Measurements from ENCODE around the gene ACOX3. TPM values are rescaled to one million over a fixed set of nuclear protein-coding genes. Genes with fewer than 3 reads are reported as not detected.
"Not testable (repeated sequence)": the region's sequence is repeated elsewhere in the genome, so short reads cannot be mapped to it uniquely, and the experiment has no call there.

The ACOX3 gene
- polyA plus RNA-seq, 1 of the 3 experiments (the other 2 are of a cell fraction): 8.4 TPM

DNA sequence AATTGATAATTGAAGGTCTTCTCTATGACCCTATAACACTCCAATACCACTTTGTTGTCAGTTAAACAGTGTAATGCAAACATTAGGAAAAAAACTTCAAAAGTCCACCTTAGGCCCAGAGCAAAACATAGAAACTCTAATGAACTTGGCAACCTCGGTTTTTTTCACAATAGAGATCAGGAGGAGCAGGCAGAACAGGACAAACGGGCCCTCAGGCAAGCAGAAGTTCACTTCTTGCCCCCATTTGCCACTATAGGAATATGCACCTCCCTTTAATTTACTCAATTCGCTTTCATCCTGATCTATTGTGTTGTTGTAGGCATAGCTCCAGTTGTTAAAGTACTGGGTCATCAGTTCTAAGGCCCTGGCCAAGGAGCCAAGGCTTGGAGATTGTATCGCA lies 18.2 kb downstream of the ACOX3 start:
- H3F3A ChIP-seq (replicated peaks; ENCODE audit: insufficient read depth): no peaks in the 10 kb centered on the region
- H3K27me3 ChIP-seq (ENCODE audit: insufficient read depth): no peaks in the 10 kb centered on the region
- H2AFZ ChIP-seq (ENCODE audit: low read depth): no peak overlapping the region
- ChIA-PET CTCF (no interaction called here), POLR2A (no interaction called here)
- H3K4me3 ChIP-seq (ENCODE audit: low read depth in 2 of 2, low read length in 1 of 2): no peak overlapping the region
- peaks cover 0 to 4% of the 10 kb centered on the region in 2 experiments; a peak in 1 of 4 replicates for H3K4me1 ChIP-seq (ENCODE audit: control insufficient read depth in 1 of 2, insufficient read depth in 2 of 2, low read depth in 1 of 2, low read length in 1 of 2)
- H3K27ac ChIP-seq (ENCODE audit: low read depth in 2 of 2, low read length in 1 of 2): no peak overlapping the region
- TF ChIP-seq MEF2A (IDR thresholded peaks at IDR 0.05; ENCODE audit: borderline replicate concordance, low read depth): no peak
- no peak for TF ChIP-seq RFX5 (IDR thresholded peaks at IDR 0.05; ENCODE audit: low read length)
- TF ChIP-seq GATA2 (CRISPR knock-in tag; IDR thresholded peaks at IDR 0.05): no peak
- no peak for TF ChIP-seq JUND (IDR thresholded peaks at IDR 0.05)
- TF ChIP-seq EP300 (IDR thresholded peaks at IDR 0.05; ENCODE audit: borderline replicate concordance in 1 of 2, low read depth in 1 of 2, low read length in 1 of 2): no peak
- no peak for TF ChIP-seq REST (IDR thresholded peaks at IDR 0.05; ENCODE audit: low read depth, low read length)
- no peak for TF ChIP-seq CTCF (IDR thresholded peaks at IDR 0.05)
- TF ChIP-seq, protein P1, sequence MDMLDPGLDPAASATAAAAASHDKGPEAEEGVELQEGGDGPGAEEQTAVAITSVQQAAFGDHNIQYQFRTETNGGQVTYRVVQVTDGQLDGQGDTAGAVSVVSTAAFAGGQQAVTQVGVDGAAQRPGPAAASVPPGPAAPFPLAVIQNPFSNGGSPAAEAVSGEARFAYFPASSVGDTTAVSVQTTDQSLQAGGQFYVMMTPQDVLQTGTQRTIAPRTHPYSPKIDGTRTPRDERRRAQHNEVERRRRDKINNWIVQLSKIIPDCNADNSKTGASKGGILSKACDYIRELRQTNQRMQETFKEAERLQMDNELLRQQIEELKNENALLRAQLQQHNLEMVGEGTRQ (IDR thresholded peaks at IDR 0.05; ENCODE audit: borderline replicate concordance, low read depth, low read length): no peak
- no peak for TF ChIP-seq FOXM1 (IDR thresholded peaks at IDR 0.05; ENCODE audit: low read depth)
- no peak overlapping the region for H3K4me2 ChIP-seq
- peaks cover 24% of the 10 kb centered on the region; the same call in 1 of the 2 replicates for H3K79me2 ChIP-seq (ENCODE audit: insufficient read depth)
- 77% methylated on average over 4 of the region's 4 CpGs for WGBS (ENCODE audit: low lambda C conversion rate)
- H4K20me1 ChIP-seq (ENCODE audit: insufficient read depth): no peaks in the 10 kb centered on the region
- DNase-seq: no peak
- H3K9me3 ChIP-seq: no peaks in the 10 kb centered on the region
- H3K36me3 ChIP-seq (replicated peaks in 1 of 2; ENCODE audit: control insufficient read depth in 1 of 2, insufficient read depth in 2 of 2, low read length in 1 of 2): no peaks in the 10 kb centered on the region
- H3K9ac ChIP-seq: no peak overlapping the region
- H3K9me2 ChIP-seq: no peaks in the 10 kb centered on the region

- H3K36me3 ChIP-seq (replicated peaks in 1 of 2; ENCODE audit: control insufficient read depth in 1 of 2, insufficient read depth in 2 of 2, low read length in 1 of 2); DNase-seq; H3K4me3 ChIP-seq (ENCODE audit: low read depth in 2 of 2, low read length in 1 of 2); H3K27me3 ChIP-seq (ENCODE audit: insufficient read depth); H3K27ac ChIP-seq (ENCODE audit: low read depth in 2 of 2, low read length in 1 of 2); H3F3A ChIP-seq (replicated peaks; ENCODE audit: insufficient read depth); H3K9me2 ChIP-seq; H4K20me1 ChIP-seq (ENCODE audit: insufficient read depth); H3K9me3 ChIP-seq; H2AFZ ChIP-seq (ENCODE audit: low read depth); H3K9ac ChIP-seq; H3K4me1 ChIP-seq (ENCODE audit: control insufficient read depth in 1 of 2, insufficient read depth in 2 of 2, low read depth in 1 of 2, low read length in 1 of 2); H3K4me2 ChIP-seq: not testable (repeated sequence)
- ChIA-PET POLR2A (interaction anchor here (0.6 kb wide), 1 partner anchor 108 kb away, joined by 3 read pairs; no protein-coding TSS in a partner anchor), CTCF (interaction anchor here (0.7 to 2.8 kb wide), 5 partner anchors 8 to 244 kb away, joined by 3 to 9 read pairs (median 5); no protein-coding TSS in a partner anchor)
- H3K79me2 ChIP-seq (ENCODE audit: insufficient read depth): peaks cover 22% of the 10 kb centered on the region; the same call in 1 of the 2 replicates
Measured at GRCh38 chr4:8420151-8420550, 20.4 kb downstream of the ACOX3 start.
